H1 (cell line): ENCODE results near the gene SPTBN1. TPM values are rescaled to one million over a fixed set of nuclear protein-coding genes. Genes with fewer than 3 reads are reported as not detected.

ENCODE experiments used
- CTCF ChIA-PET: fragments of 300-600 bp; sonication (Branson Sonifier 250); formaldehyde crosslinking; loops from one replicate; lab custom pipeline; 2021; ENCODE audit not compliant: partially characterized antibody; lab: Charles Lee
- POLR2A ChIA-PET: fragments of 300-600 bp; sonication (Branson Sonifier 250); formaldehyde crosslinking; loops from one replicate; lab custom pipeline; 2021; ENCODE audit warnings: inconsistent platforms; ENCODE audit not compliant: partially characterized antibody; lab: Charles Lee
- DNase-seq, 2 experiments: peaks; one replicate each; pipeline versions ENCODE4 v3.0.0 to v3.0.0-alpha.2; 2010 to 2022; ENCODE audit warnings: low spot score in 2 of 2, low read depth in 1 of 2, mixed read lengths in 1 of 2
- FAIRE-seq: peaks from 2 replicates; lab custom pipeline; 2011; peaks lifted over from hg19 to GRCh38; lab: Jason Lieb, UNC
- H2AFZ ChIP-seq: 2 replicates; pipeline ENCODE4 v1.8.1; 2012; ENCODE audit warnings: low read length, inconsistent platforms
- H2AK5ac ChIP-seq: 2 replicates; pipeline ENCODE4 v1.6.1; 2013; ENCODE audit warnings: low read depth, low read length
- H2BK120ac ChIP-seq: replicated peaks from 2 replicates; pipeline ENCODE3; 2013; ENCODE audit warnings: low read depth, low read length, inconsistent platforms
- H2BK12ac ChIP-seq: 2 replicates; pipeline ENCODE4 v1.6.1; 2013; ENCODE audit warnings: low read depth, low read length
- H2BK15ac ChIP-seq: 2 replicates; pipeline ENCODE4 v1.6.1; 2013; ENCODE audit warnings: low read length
- H2BK20ac ChIP-seq: 2 replicates; pipeline ENCODE4 v1.6.1; 2013; ENCODE audit warnings: low read length
- H2BK5ac ChIP-seq: 2 replicates; pipeline ENCODE4 v1.6.1; 2013; ENCODE audit warnings: low read depth, low read length
- H3K14ac ChIP-seq: 2 replicates; pipeline ENCODE4 v1.6.1; 2013; ENCODE audit warnings: inconsistent platforms; ENCODE audit not compliant: insufficient read length
- H3K18ac ChIP-seq: 2 replicates; pipeline ENCODE4 v1.6.1; 2013; ENCODE audit warnings: low read length; ENCODE audit errors: extremely low read depth
- H3K23ac ChIP-seq: 2 replicates; pipeline ENCODE4 v1.6.1; 2013; ENCODE audit warnings: inconsistent platforms; ENCODE audit not compliant: insufficient read length
- H3K23me2 ChIP-seq: 2 replicates; pipeline ENCODE4 v1.6.1; 2013; ENCODE audit warnings: low read depth, low read length
- H3K27ac ChIP-seq: 2 replicates; pipeline ENCODE4 v1.6.1; 2011; ENCODE audit warnings: low read depth, low read length, inconsistent platforms
- H3K27me3 ChIP-seq, 4 experiments: replicated peaks in 1 of 4; 1 replicate in 1 of 4; 2 replicates in 3 of 4; pipeline versions ENCODE4 v1.6.1 to v1.8.1; 2011 to 2013; ENCODE audit warnings: low read length in 3 of 4, mild to moderate bottlenecking in 3 of 4, inconsistent platforms in 2 of 4, mixed read lengths in 2 of 4, moderate library complexity in 1 of 4; ENCODE audit not compliant: control insufficient read depth in 3 of 4, insufficient read depth in 3 of 4; ENCODE audit errors: extremely low read depth in 1 of 4
- H3K36me3 ChIP-seq, 4 experiments: 2 replicates each; pipeline versions ENCODE4 v1.6.1 to v1.8.1; 2011 to 2013; ENCODE audit warnings: mild to moderate bottlenecking in 4 of 4, low read length in 3 of 4, moderate library complexity in 2 of 4, control low read depth in 1 of 4, inconsistent platforms in 1 of 4; ENCODE audit not compliant: insufficient read depth in 4 of 4, control insufficient read depth in 2 of 4
- H3K4ac ChIP-seq: replicated peaks from 2 replicates; pipeline ENCODE3; 2013; ENCODE audit warnings: low read length, low read depth, mixed read lengths, inconsistent platforms; ENCODE audit not compliant: insufficient read length
- H3K4me1 ChIP-seq, 4 experiments: replicated peaks in 1 of 4; 1 replicate in 1 of 4; 2 replicates in 3 of 4; pipeline versions ENCODE4 v1.6.1 to v1.8.1; 2011 to 2013; ENCODE audit warnings: low read length in 3 of 4, inconsistent platforms in 2 of 4, mixed read lengths in 1 of 4; ENCODE audit not compliant: insufficient read depth in 4 of 4, control insufficient read depth in 3 of 4
- H3K4me2 ChIP-seq, 2 experiments: 2 replicates each; pipeline versions ENCODE4 v1.6.1 to v1.8.1; 2011 to 2013; ENCODE audit warnings: low read depth in 2 of 2, low read length in 2 of 2, control low read depth in 1 of 2, inconsistent platforms in 1 of 2, mild to moderate bottlenecking in 1 of 2; ENCODE audit not compliant: insufficient read depth in 1 of 2
- H3K4me3 ChIP-seq, 4 experiments: fragments of 200-600, 300-600 bp in 1 of 4; sonication (generic), shearing (Covaris generic), sonication (Bioruptor Twin) in 1 of 4; 2 replicates each; pipeline versions ENCODE4 v1.5.1 to v1.8.1; 2011 to 2016; ENCODE audit warnings: low read length in 4 of 4, low read depth in 3 of 4, control low read depth in 2 of 4, inconsistent platforms in 2 of 4, mild to moderate bottlenecking in 2 of 4, mixed read lengths in 1 of 4, moderate library complexity in 1 of 4; ENCODE audit not compliant: insufficient read depth in 2 of 4; ENCODE audit errors: extremely low read depth in 1 of 4
- H3K56ac ChIP-seq: replicated peaks from 2 replicates; pipeline ENCODE3; 2013; ENCODE audit warnings: low read depth, mild to moderate bottlenecking, mixed read lengths, low read length, inconsistent platforms; ENCODE audit not compliant: insufficient read length
- H3K79me1 ChIP-seq: 2 replicates; pipeline ENCODE4 v1.6.1; 2013; ENCODE audit warnings: low read depth, low read length, control low read depth
- H3K79me2 ChIP-seq, 2 experiments: 2 replicates each; pipeline versions ENCODE4 v1.6.1 to v1.8.1; 2012 to 2013; ENCODE audit warnings: low read length in 2 of 2, mild to moderate bottlenecking in 2 of 2, inconsistent platforms in 1 of 2; ENCODE audit not compliant: insufficient read depth in 2 of 2, control insufficient read depth in 1 of 2
- H3K9ac ChIP-seq, 4 experiments: replicated peaks in 1 of 4; 1 replicate in 1 of 4; 2 replicates in 3 of 4; pipeline versions ENCODE4 v1.6.1 to v1.8.1; 2011 to 2013; ENCODE audit warnings: low read depth in 3 of 4, low read length in 3 of 4, control low read depth in 2 of 4, mild to moderate bottlenecking in 2 of 4, moderate library complexity in 2 of 4, inconsistent platforms in 1 of 4; ENCODE audit errors: extremely low read depth in 1 of 4
- H3K9me3 ChIP-seq, 2 experiments: 2 replicates each; pipeline versions ENCODE4 v1.6.1 to v1.8.1; 2012 to 2013; ENCODE audit warnings: mild to moderate bottlenecking in 2 of 2, moderate library complexity in 2 of 2, control low read depth in 1 of 2, inconsistent platforms in 1 of 2, low read depth in 1 of 2, low read length in 1 of 2, mixed read lengths in 1 of 2; ENCODE audit not compliant: insufficient read depth in 2 of 2
- H4K20me1 ChIP-seq, 2 experiments: replicated peaks in 1 of 2; 2 replicates each; pipeline versions ENCODE3 to v1.8.1; 2011 to 2013; ENCODE audit warnings: inconsistent platforms in 2 of 2, low read length in 2 of 2, mild to moderate bottlenecking in 1 of 2; ENCODE audit not compliant: insufficient read depth in 2 of 2, control insufficient read depth in 1 of 2
- H4K5ac ChIP-seq: 2 replicates; pipeline ENCODE4 v1.6.1; 2013; ENCODE audit warnings: low read length, low read depth, mixed read lengths, inconsistent platforms; ENCODE audit not compliant: insufficient read length
- H4K8ac ChIP-seq: 2 replicates; pipeline ENCODE4 v1.8.0; 2013; ENCODE audit warnings: mild to moderate bottlenecking, moderate library complexity, low read length, inconsistent platforms; ENCODE audit not compliant: insufficient read depth; ENCODE audit errors: extremely low read depth
- H4K91ac ChIP-seq: replicated peaks from 2 replicates; pipeline ENCODE3; 2013; ENCODE audit warnings: low read length, mixed read lengths, inconsistent platforms; ENCODE audit not compliant: insufficient read length
- BCL11A ChIP-seq, 2 experiments: IDR thresholded peaks; one replicate each; pipeline ENCODE4 v1.6.1; 2011; ENCODE audit warnings: low read depth in 2 of 2, low read length in 2 of 2, mild to moderate bottlenecking in 2 of 2
- EGR1 ChIP-seq: IDR thresholded peaks from 2 replicates; pipeline ENCODE4 v1.6.1; 2011; ENCODE audit warnings: low read depth, low read length, borderline replicate concordance
- FOSL1 ChIP-seq: IDR thresholded peaks from 2 replicates; pipeline ENCODE4 v1.6.1; 2011; ENCODE audit warnings: mild to moderate bottlenecking, low read depth, low read length, moderate library complexity; ENCODE audit not compliant: insufficient read depth
- POU5F1 ChIP-seq: IDR thresholded peaks from 2 replicates; pipeline ENCODE4 v1.6.1; 2011; ENCODE audit warnings: low read depth, mild to moderate bottlenecking, low read length, moderate library complexity
- RFX5 ChIP-seq: IDR thresholded peaks from 2 replicates; pipeline ENCODE4 v1.6.1; 2011; ENCODE audit warnings: low read depth, low read length, improper control_type of control experiment, borderline replicate concordance
- SP4 ChIP-seq: IDR thresholded peaks from 2 replicates; pipeline ENCODE4 v1.6.1; 2012; ENCODE audit warnings: low read length, inconsistent platforms
- TCF12 ChIP-seq: IDR thresholded peaks from 2 replicates; pipeline ENCODE4 v1.6.1; 2011; ENCODE audit warnings: low read depth, mild to moderate bottlenecking, low read length
- WGBS, 2 experiments: shearing (Covaris generic) in 1 of 2; methylation state at CpG; one replicate each; pipeline versions ENCODE4 v1.1.6 to v1.1.7; 2013 to 2015; ENCODE audit warnings: low lambda C conversion rate in 2 of 2, mixed read lengths in 2 of 2, inconsistent platforms in 1 of 2, low coverage in 1 of 2, missing lambda C conversion rate in 1 of 2; ENCODE audit not compliant: insufficient replicate concordance in 2 of 2, insufficient coverage in 1 of 2, insufficient read length in 1 of 2; ENCODE audit errors: extremely low coverage in 1 of 2, missing lambda C conversion rate in 1 of 2; 5-methylcytosine and 5-hydroxymethylcytosine counted together
- polyA plus RNA-seq, 7 experiments: library from polyadenylated mRNA; depleted of rRNA in 3 of 7; stranded (reverse) in 5 of 7; unstranded in 2 of 7; fragments of >200 nt in 5 of 7; fragments of 200-250 nt in 2 of 7; gene quantifications; 1 replicate in 5 of 7; 2 replicates in 1 of 7; 4 replicates in 1 of 7; pipeline versions ENCODE4 v1.2.1 to v1.2.3, GENCODE V29; 2011 to 2013; ENCODE audit warnings: missing spikeins in 2 of 7, mixed read lengths in 2 of 7
- total RNA-seq: library from RNA; stranded (reverse); fragmentation: NEBNext Ultra II Directional; extraction: Animal tissue kit (Norgen Biotek cat#: 25700); gene quantifications from 2 replicates; pipeline ENCODE4 v1.2.1, GENCODE V29; 2021
- TF ChIP-seq, protein P1 (sequence below), 3 experiments: IDR thresholded peaks; 1 replicate in 2 of 3; 2 replicates in 1 of 3; pipeline versions ENCODE4 v1.5.1 to v1.6.1; 2011; ENCODE audit warnings: low read length in 3 of 3, mild to moderate bottlenecking in 3 of 3, inconsistent platforms in 2 of 3, low read depth in 1 of 3, moderate library complexity in 1 of 3; ENCODE audit not compliant: insufficient read depth in 1 of 3; ENCODE audit errors: control extremely low read depth in 1 of 3

Gene SPTBN1
- total and polyA plus RNA-seq, 2 of the 8 experiments (the other 6 are each of a cell fraction or from before 2014, with no cell fraction given) = 31.8 to 180 TPM

DNA sequence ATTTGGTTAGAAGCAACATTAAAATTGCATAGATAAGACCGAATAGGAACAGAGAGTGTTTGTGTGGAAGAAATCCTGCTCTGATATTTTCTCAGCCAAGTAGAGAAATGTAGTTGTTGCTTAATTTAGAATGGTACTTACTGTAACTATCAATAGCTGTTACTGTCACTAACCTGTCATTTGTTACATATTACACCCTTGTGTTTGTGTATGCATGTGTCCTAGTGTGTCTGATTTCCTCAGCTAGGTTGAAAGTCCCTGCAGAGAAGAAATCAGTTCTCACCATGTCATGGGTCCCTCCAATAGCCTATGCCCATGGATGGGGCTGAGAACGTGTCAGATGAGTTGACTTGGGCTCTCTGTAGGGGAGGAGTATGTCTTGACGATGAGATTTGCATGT is 94.4 kb downstream of the SPTBN1 start:
- Histone ChIP-seq H2BK120ac (no peak overlapping the region), H3K23me2 (peaks cover 3% of the 10 kb centered on the region; the same call in 1 of the 2 replicates), H3K27me3 (no peaks in the 10 kb centered on the region), H2AK5ac (no peak overlapping the region), H4K8ac (no peak overlapping the region), H3K9ac (no peak overlapping the region), H3K18ac (no peak overlapping the region), H4K91ac (no peak overlapping the region), H2BK12ac (no peak overlapping the region), H3K14ac (no peak overlapping the region), H3K23ac (no peak overlapping the region), H2BK5ac (no peak overlapping the region), H3K4ac (no peak overlapping the region), H3K36me3 (no peaks in the 10 kb centered on the region), H2BK15ac (no peak overlapping the region), H3K4me1 (peaks cover 2 to 8% (median 6%) of the 10 kb centered on the region in 4 experiments; a peak in 5 of 7 replicates), H2AFZ (no peak overlapping the region), H3K9me3 (no peaks in the 10 kb centered on the region), H2BK20ac (no peak overlapping the region), H3K79me1 (no peaks in the 10 kb centered on the region; the same call in 1 of the 2 replicates), H4K20me1 (peaks cover 0 to 2% of the 10 kb centered on the region in 2 experiments), H3K4me3 (0 out of 8 replicates have a peak overlapping the region, but pooled peaks of 1 of the 4 experiments have one; percentile 0), H3K4me2 (0 out of 4 replicates have a peak overlapping the region, but pooled peaks of 1 of the 2 experiments have one; percentile 14), H4K5ac (no peak overlapping the region), H3K27ac (no peak overlapping the region), H3K79me2 (0 out of 4 replicates have a peak, but pooled peaks cover 0 to under 1% of the 10 kb centered on the region in 2 experiments), H3K56ac (no peak overlapping the region)
- CTCF ChIA-PET = interaction anchor here (0.8 to 1.1 kb wide), 5 partner anchors 9 to 88 kb away, joined by 3 read pairs; no protein-coding TSS in a partner anchor
- 66% methylated on average over 3 of the region's 3 CpGs; no CpG with 5 or more reads in 1 of the 2 experiments for WGBS, 2 experiments
- POLR2A ChIA-PET = interaction anchor here (0.9 to 5.3 kb wide), 3 partner anchors 9 to 14 kb away, joined by 3 to 28 read pairs (median 5); no protein-coding TSS in a partner anchor
- no peak for FAIRE-seq
- no peak for DNase-seq
- TF ChIP-seq, protein P1, sequence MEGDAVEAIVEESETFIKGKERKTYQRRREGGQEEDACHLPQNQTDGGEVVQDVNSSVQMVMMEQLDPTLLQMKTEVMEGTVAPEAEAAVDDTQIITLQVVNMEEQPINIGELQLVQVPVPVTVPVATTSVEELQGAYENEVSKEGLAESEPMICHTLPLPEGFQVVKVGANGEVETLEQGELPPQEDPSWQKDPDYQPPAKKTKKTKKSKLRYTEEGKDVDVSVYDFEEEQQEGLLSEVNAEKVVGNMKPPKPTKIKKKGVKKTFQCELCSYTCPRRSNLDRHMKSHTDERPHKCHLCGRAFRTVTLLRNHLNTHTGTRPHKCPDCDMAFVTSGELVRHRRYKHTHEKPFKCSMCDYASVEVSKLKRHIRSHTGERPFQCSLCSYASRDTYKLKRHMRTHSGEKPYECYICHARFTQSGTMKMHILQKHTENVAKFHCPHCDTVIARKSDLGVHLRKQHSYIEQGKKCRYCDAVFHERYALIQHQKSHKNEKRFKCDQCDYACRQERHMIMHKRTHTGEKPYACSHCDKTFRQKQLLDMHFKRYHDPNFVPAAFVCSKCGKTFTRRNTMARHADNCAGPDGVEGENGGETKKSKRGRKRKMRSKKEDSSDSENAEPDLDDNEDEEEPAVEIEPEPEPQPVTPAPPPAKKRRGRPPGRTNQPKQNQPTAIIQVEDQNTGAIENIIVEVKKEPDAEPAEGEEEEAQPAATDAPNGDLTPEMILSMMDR (IDR thresholded peaks at IDR 0.05; ENCODE audit: control extremely low read depth in 1 of 3, insufficient read depth in 1 of 3, low read depth in 1 of 3, low read length in 3 of 3) = no peak
- TF ChIP-seq FOSL1 (no peak), BCL11A (IDR thresholded peaks at IDR 0.05; ENCODE audit: low read depth in 2 of 2, low read length in 2 of 2) (no peak), RFX5 (no peak), EGR1 (no peak), POU5F1 (no peak), TCF12 (no peak), SP4 (no peak)
